OCI-LY3 (cell line): ENCODE results near the gene NOP14.
"Not testable (repeated sequence)": the region's sequence is repeated elsewhere in the genome, so short reads cannot be mapped to it uniquely, and the experiment has no call there.

Experiments used
- H2AFZ ChIP-seq: fragments of 200-600, 300-600 bp; shearing (Covaris generic); 2 replicates; pipeline ENCODE4 v1.6.0; 2014; ENCODE audit warnings: antibody characterized with exemption, low read depth, low read length
- H3K27ac ChIP-seq: fragments of 200-600, 300-600 bp; sonication (generic); 2 replicates; pipeline ENCODE4 v1.5.1; 2014; ENCODE audit warnings: mild to moderate bottlenecking, low read length, moderate library complexity, mixed read lengths
- H3K27me3 ChIP-seq: fragments of 200-600, 300-600 bp; sonication (generic); 2 replicates; pipeline ENCODE4 v1.6.1; 2014; ENCODE audit warnings: low read depth, low read length, mixed read lengths
- H3K36me3 ChIP-seq: fragments of 200-600, 300-600 bp; sonication (generic); replicated peaks from 2 replicates; pipeline ENCODE3; 2014; ENCODE audit warnings: low read depth, low read length, mixed read lengths
- H3K4me1 ChIP-seq: fragments of 300-600, 200-600 bp; sonication (generic); 2 replicates; pipeline ENCODE4 v1.6.1; 2014; ENCODE audit warnings: low read length, mixed read lengths
- H3K4me2 ChIP-seq: fragments of 200-600, 300-600 bp; sonication (generic); 2 replicates; pipeline ENCODE4 v1.6.1; 2014; ENCODE audit warnings: low read length, mixed read lengths
- H3K4me3 ChIP-seq: fragments of 300-600, 200-600 bp; sonication (generic); 2 replicates; pipeline ENCODE4 v1.5.1; 2014; ENCODE audit warnings: antibody characterized with exemption, mild to moderate bottlenecking, low read length, moderate library complexity
- H3K79me2 ChIP-seq: fragments of 300-600, 200-600 bp; shearing (Covaris generic); 2 replicates; pipeline ENCODE4 v1.6.1; 2014; ENCODE audit warnings: mild to moderate bottlenecking, low read length, mixed read lengths
- H3K9ac ChIP-seq: fragments of 300-600, 200-600 bp; shearing (Covaris generic); 2 replicates; pipeline ENCODE4 v1.6.0; 2014; ENCODE audit warnings: mild to moderate bottlenecking, low read length, moderate library complexity
- H3K9me3 ChIP-seq: fragments of 200-600, 300-600 bp; shearing (Covaris generic); 2 replicates; pipeline ENCODE4 v1.6.1; 2014; ENCODE audit warnings: low read length, mixed read lengths; ENCODE audit not compliant: insufficient read depth
- H4K20me1 ChIP-seq: fragments of 200-600, 300-600 bp; sonication (generic); 2 replicates; pipeline ENCODE4 v1.6.1; 2016; ENCODE audit warnings: low read length, mixed read lengths; ENCODE audit not compliant: insufficient read depth
- CTCF ChIP-seq: fragments of 200-600, 300-600 bp; sonication (generic); IDR thresholded peaks from 2 replicates; pipeline ENCODE4 v1.5.1; 2014; ENCODE audit warnings: antibody characterized with exemption, low read length, low read depth
- EZH2phosphoT487 ChIP-seq: fragments of 200-600 bp; shearing (Covaris generic); IDR thresholded peaks from 2 replicates; pipeline ENCODE4 v1.6.1; 2018; ENCODE audit warnings: antibody characterized with exemption, mixed run types, low read depth

Gene NOP14

DNA sequence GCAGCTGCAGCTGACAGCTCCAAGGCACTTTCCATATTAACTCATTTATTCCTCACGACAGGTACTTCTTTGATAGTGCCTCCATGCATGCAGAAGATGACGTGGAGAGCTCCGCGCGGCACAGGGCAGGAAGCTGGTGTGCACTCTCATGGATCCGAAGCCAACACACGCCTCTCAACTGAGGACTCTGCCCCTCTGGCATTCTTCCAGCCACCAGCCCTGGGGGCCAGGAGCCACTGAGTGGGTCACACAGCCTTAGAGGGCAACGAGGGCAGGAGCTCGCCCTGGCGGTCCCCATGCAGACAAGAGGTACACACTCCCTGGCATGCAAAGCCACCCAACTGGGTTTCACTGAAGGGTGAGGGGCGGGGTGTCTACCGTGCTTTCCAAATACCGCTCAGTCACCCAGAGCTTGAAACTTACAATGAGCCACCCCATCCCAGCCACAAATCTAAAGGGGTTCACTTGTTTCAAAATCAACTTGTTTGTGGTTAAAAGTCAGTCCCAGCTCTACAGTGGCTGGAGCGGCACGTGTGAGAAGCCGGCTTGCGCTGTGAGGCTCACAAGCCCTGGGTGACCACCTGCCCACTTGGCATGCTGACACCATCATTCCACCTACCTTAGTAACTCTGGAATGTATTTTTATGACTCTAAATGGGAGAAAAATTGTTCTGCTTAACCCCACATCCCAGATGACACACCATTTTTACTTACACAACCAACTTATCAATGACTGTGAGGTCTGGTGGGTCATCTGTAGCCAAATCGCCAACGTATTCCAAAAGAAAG, 16.2 kb downstream of the NOP14 start:
- Histone ChIP-seq H2AFZ (no peak overlapping the region), H3K9ac (no peak overlapping the region), H3K4me2 (no peak overlapping the region), H4K20me1 (peaks cover 2% of the 10 kb centered on the region), H3K9me3 (no peaks in the 10 kb centered on the region), H3K79me2 (peaks cover 14% of the 10 kb centered on the region; the same call in 1 of the 2 replicates), H3K27ac (no peak overlapping the region), H3K36me3 (peaks cover 75% of the 10 kb centered on the region), H3K4me1 (no peaks in the 10 kb centered on the region), H3K27me3 (no peaks in the 10 kb centered on the region), H3K4me3 (no peak overlapping the region)
- TF ChIP-seq CTCF (no peak), EZH2phosphoT487 (no peak)

GRCh38 chr4:2945619-2946604, 17.3 kb downstream of the NOP14 start:
- H3K4me3 ChIP-seq, H3K4me1 ChIP-seq, H3K27me3 ChIP-seq, H3K27ac ChIP-seq, H2AFZ ChIP-seq, H3K9ac ChIP-seq, H3K4me2 ChIP-seq, H4K20me1 ChIP-seq, H3K9me3 ChIP-seq: not testable (repeated sequence)
- peaks cover 80% of the 10 kb centered on the region for H3K36me3 ChIP-seq
- peaks cover 14% of the 10 kb centered on the region; the same call in 1 of the 2 replicates for H3K79me2 ChIP-seq

DNA sequence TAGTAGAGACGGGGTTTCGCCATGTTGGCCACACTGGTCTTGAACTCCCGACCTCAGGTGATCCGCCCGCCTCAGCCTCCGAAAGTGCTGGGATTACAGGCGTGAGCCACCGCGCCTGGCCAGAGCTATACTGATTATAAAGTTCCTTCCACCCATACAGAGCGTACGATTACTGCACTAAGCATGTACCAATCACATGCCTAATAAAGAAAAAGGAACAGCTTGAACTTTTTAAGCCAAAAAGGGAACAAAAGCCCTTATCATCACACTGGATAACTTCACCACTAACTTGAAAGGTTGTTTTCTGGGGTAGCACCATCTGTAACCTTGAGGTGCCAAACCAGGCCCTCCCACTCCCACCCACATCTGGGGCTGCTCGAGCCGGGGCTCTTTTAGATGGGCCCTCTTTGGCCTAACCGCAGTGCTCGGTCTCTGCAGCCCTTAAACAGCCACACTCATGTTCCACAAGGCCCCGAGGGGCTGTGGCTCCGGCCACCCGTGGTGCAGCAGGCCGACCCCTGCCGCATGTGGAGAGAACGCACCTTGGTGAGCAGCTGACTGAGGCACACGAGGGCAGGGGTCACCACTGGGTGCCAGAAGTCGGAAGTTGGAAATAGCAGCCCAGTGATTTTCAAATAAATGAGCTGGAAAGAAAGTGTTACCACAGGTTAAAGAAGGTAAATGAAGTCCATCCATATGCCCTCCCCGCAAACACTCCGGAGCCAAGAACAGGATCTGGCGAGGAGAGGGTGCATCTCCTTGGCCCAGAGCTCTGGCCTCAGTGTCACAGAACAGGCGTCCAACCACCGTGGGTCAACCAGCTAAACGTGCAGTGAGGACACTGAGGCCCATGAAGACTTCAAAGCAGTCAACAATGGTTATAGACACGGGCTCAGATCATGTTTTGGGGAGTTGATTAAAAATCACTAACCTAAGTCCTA, 18.4 kb downstream of the NOP14 start:
- Histone ChIP-seq H4K20me1 (peaks cover 8% of the 10 kb centered on the region), H3K36me3 (peaks cover 83% of the 10 kb centered on the region), H2AFZ (no peak overlapping the region), H3K4me1 (no peaks in the 10 kb centered on the region), H3K9me3 (no peaks in the 10 kb centered on the region), H3K79me2 (peaks cover 11% of the 10 kb centered on the region; the same call in 1 of the 2 replicates), H3K27me3 (no peaks in the 10 kb centered on the region), H3K4me2 (no peak overlapping the region), H3K4me3 (no peak overlapping the region), H3K9ac (no peak overlapping the region), H3K27ac (no peak overlapping the region)
- TF ChIP-seq CTCF (no peak), EZH2phosphoT487 (no peak)

DNA sequence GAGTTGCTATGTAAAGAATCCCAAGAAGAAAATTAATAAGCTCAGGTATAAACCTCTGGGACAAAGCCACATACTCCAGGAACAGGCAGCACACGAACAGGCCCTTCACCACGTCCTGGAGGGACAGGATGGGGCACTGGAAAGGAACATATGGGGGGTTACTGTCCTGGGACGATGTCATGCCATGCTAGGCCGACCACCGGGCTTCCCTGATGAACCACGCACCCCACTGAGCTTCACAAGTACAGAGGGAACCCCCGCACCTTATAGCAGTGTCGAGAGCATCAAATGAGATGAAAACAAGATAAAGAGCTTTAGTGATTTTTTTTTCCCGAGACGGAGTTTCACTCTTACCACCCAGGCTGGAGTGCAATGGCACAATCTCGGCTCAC, 19.1 kb downstream of the NOP14 start:
- no peaks in the 10 kb centered on the region for H3K27me3 ChIP-seq
- no peaks in the 10 kb centered on the region for H3K4me1 ChIP-seq
- no peak overlapping the region for H3K4me2 ChIP-seq
- no peak overlapping the region for H2AFZ ChIP-seq
- H3K27ac ChIP-seq: no peak overlapping the region
- no peaks in the 10 kb centered on the region for H3K9me3 ChIP-seq
- no peak overlapping the region for H3K9ac ChIP-seq
- no peak overlapping the region for H3K4me3 ChIP-seq
- H3K79me2 ChIP-seq: peaks cover 11% of the 10 kb centered on the region; the same call in 1 of the 2 replicates
- H4K20me1 ChIP-seq: peaks cover 8% of the 10 kb centered on the region
- H3K36me3 ChIP-seq: peaks cover 84% of the 10 kb centered on the region
- TF ChIP-seq CTCF (no peak), EZH2phosphoT487 (no peak)
